GM23338 (cell line): ENCODE measurements around the gene TRAPPC12. TPM values are rescaled to one million over a fixed set of nuclear protein-coding genes. Genes with fewer than 3 reads are reported as not detected.
A peak's percentile ranks its signal among the peaks of the same experiment; 100 is the strongest.

Experiments
- ATAC-seq: fragments of 200-7000 bp; cut with Tn5 transposase; 3 replicates; pipeline ENCODE4 v1.9.1; 2020
- DNase-seq: peaks from one replicate; pipeline ENCODE4 v3.0.0-alpha.2; 2015; ENCODE audit warnings: low spot score
- H2AFZ ChIP-seq: fragments of 200-600 bp; sonication (generic); 2 replicates; pipeline ENCODE4 v1.8.0; 2016; ENCODE audit warnings: antibody characterized with exemption, mild to moderate bottlenecking, moderate library complexity
- H3F3A ChIP-seq: fragments of 200-600 bp; sonication (generic); replicated peaks from 2 replicates; pipeline ENCODE4 v1.8.0; 2017; ENCODE audit warnings: antibody characterized with exemption, mixed run types, low read depth
- H3K27ac ChIP-seq: fragments of 200-600 bp; sonication (generic); 2 replicates; pipeline ENCODE4 v1.6.1; 2016; ENCODE audit warnings: low read depth
- H3K27me3 ChIP-seq: fragments of 200-600 bp; sonication (generic); 2 replicates; pipeline ENCODE4 v1.8.0; 2016; ENCODE audit warnings: mild to moderate bottlenecking, mixed run types, moderate library complexity; ENCODE audit not compliant: insufficient read depth
- H3K36me3 ChIP-seq: fragments of 200-600 bp; sonication (generic); 2 replicates; pipeline ENCODE4 v1.8.0; 2016; ENCODE audit warnings: mild to moderate bottlenecking; ENCODE audit not compliant: insufficient read depth
- H3K4me1 ChIP-seq: fragments of 200-600 bp; sonication (generic); 2 replicates; pipeline ENCODE4 v1.8.0; 2016; ENCODE audit warnings: mild to moderate bottlenecking, moderate library complexity; ENCODE audit not compliant: insufficient read depth
- H3K4me2 ChIP-seq: fragments of 200-600 bp; sonication (generic); 2 replicates; pipeline ENCODE4 v1.7.1; 2017; ENCODE audit warnings: mixed run types
- H3K4me3 ChIP-seq: fragments of 200-600 bp; sonication (generic); 2 replicates; pipeline ENCODE4 v1.6.1; 2016; ENCODE audit warnings: mixed run types
- H3K79me2 ChIP-seq: fragments of 200-600 bp; sonication (generic); replicated peaks from 2 replicates; pipeline ENCODE4 v1.8.0; 2017; ENCODE audit warnings: mild to moderate bottlenecking; ENCODE audit not compliant: insufficient read depth
- H3K9me2 ChIP-seq: fragments of 200-600 bp; sonication (generic); 2 replicates; pipeline ENCODE4 v1.8.0; 2017; ENCODE audit not compliant: insufficient read depth
- H4K20me1 ChIP-seq: fragments of 200-600 bp; sonication (generic); replicated peaks from 2 replicates; pipeline ENCODE4 v1.8.0; 2017; ENCODE audit warnings: mild to moderate bottlenecking; ENCODE audit not compliant: insufficient read depth
- H3K27ac Mint-ChIP-seq: 2 replicates; pipeline ENCODE4 v1.8.0; 2020; ENCODE audit warnings: inconsistent platforms, mild to moderate bottlenecking, moderate library complexity, mixed read lengths
- H3K27me3 Mint-ChIP-seq: 3 replicates; pipeline ENCODE4 v1.8.0; 2022; ENCODE audit warnings: low read depth, mild to moderate bottlenecking, moderate library complexity, mixed read lengths, inconsistent platforms; ENCODE audit not compliant: insufficient read depth, poor library complexity
- H3K36me3 Mint-ChIP-seq: 3 replicates; pipeline ENCODE4 v1.8.0; 2021; ENCODE audit warnings: low read depth, mild to moderate bottlenecking, inconsistent platforms, moderate library complexity, mixed read lengths
- H3K4me1 Mint-ChIP-seq: 3 replicates; pipeline ENCODE4 v1.8.0; 2020; ENCODE audit warnings: mild to moderate bottlenecking, inconsistent platforms, mixed read lengths
- H3K4me3 Mint-ChIP-seq: 3 replicates; pipeline ENCODE4 v1.8.0; 2021; ENCODE audit warnings: moderate library complexity, mild to moderate bottlenecking, inconsistent platforms, mixed read lengths
- H3K9me3 Mint-ChIP-seq: 3 replicates; pipeline ENCODE4 v1.8.0; 2020; ENCODE audit warnings: moderate library complexity, mild to moderate bottlenecking, inconsistent platforms, mixed read lengths
- CREB1 ChIP-seq: fragments of 250-450 bp; sonication (Bioruptor Pico); IDR thresholded peaks from 2 replicates; pipeline ENCODE4 v1.5.0; 2020; ENCODE audit warnings: low read depth, mild to moderate bottlenecking, moderate library complexity
- EZH2 ChIP-seq: fragments of 200-600 bp; sonication (generic); IDR thresholded peaks from one replicate; pipeline ENCODE4 v1.8.0; 2017; ENCODE audit warnings: antibody characterized with exemption, mild to moderate bottlenecking, low read depth; ENCODE audit not compliant: unreplicated experiment
- EZH2phosphoT487 ChIP-seq: fragments of 200-600 bp; sonication (generic); IDR thresholded peaks from one replicate; pipeline ENCODE4 v1.8.1; 2018; ENCODE audit warnings: antibody characterized with exemption; ENCODE audit not compliant: unreplicated experiment
- JUNB ChIP-seq: IDR thresholded peaks from one replicate; pipeline ENCODE4 v1.6.1; 2016; ENCODE audit warnings: antibody characterized with exemption; ENCODE audit not compliant: unreplicated experiment
- NANOG ChIP-seq: IDR thresholded peaks from 2 replicates; pipeline ENCODE4 v1.6.1; 2016; ENCODE audit warnings: antibody characterized with exemption, borderline replicate concordance
- POLR2AphosphoS5 ChIP-seq: IDR thresholded peaks from 2 replicates; pipeline ENCODE4 v1.6.1; 2016; ENCODE audit warnings: antibody characterized with exemption, low read depth
- REST ChIP-seq: IDR thresholded peaks from one replicate; pipeline ENCODE4 v1.6.1; 2018; ENCODE audit warnings: antibody characterized with exemption; ENCODE audit not compliant: unreplicated experiment
- STAT1 ChIP-seq: IDR thresholded peaks from one replicate; pipeline ENCODE4 v1.6.1; 2016; ENCODE audit warnings: antibody characterized with exemption; ENCODE audit not compliant: unreplicated experiment
- ZNF114 ChIP-seq: fragments of 250-450 bp; sonication (Bioruptor Pico); IDR thresholded peaks from 2 replicates; pipeline ENCODE4 v1.5.0; 2020; ENCODE audit warnings: mild to moderate bottlenecking, moderate library complexity
- ZNF331 ChIP-seq: fragments of 250-450 bp; sonication (Bioruptor Pico); IDR thresholded peaks from 2 replicates; pipeline ENCODE4 v1.5.0; 2020; ENCODE audit warnings: low read depth, mild to moderate bottlenecking, moderate library complexity
- ZNF462 ChIP-seq: fragments of 250-450 bp; sonication (Bioruptor Pico); IDR thresholded peaks from 2 replicates; pipeline ENCODE4 v1.5.0; 2020; ENCODE audit warnings: mild to moderate bottlenecking, moderate library complexity
- polyA plus RNA-seq: library from polyadenylated mRNA; unstranded; fragments of >200 nt; fragmentation: Nextera tagmentation; extraction: Ambion mirVana; gene quantifications from 2 replicates; pipeline ENCODE4 v1.2.1, GENCODE V29; 2016
- total RNA-seq: library from RNA; depleted of rRNA; stranded (reverse); fragments of >200 nt; shearing (Covaris generic); gene quantifications from 2 replicates; pipeline ENCODE4 v1.2.3, GENCODE V29; 2014
- TF ChIP-seq, protein P1 (sequence below), 2 experiments: fragments of 200-600 bp in 1 of 2; sonication (generic) in 1 of 2; conservative IDR thresholded peaks; 2 replicates each; pipeline versions ENCODE4 v1.5.1 to v1.6.1; 2016 to 2017; ENCODE audit warnings: antibody characterized with exemption in 2 of 2, low read depth in 2 of 2, mild to moderate bottlenecking in 2 of 2, moderate library complexity in 1 of 2
- TF ChIP-seq, protein P2 (sequence below): IDR thresholded peaks from 2 replicates; pipeline ENCODE4 v1.6.1; 2016; ENCODE audit warnings: antibody characterized with exemption

The TRAPPC12 gene
- total and polyA plus RNA-seq, 2 experiments from 2014 or later: 48.9 to 57.7 TPM

DNA sequence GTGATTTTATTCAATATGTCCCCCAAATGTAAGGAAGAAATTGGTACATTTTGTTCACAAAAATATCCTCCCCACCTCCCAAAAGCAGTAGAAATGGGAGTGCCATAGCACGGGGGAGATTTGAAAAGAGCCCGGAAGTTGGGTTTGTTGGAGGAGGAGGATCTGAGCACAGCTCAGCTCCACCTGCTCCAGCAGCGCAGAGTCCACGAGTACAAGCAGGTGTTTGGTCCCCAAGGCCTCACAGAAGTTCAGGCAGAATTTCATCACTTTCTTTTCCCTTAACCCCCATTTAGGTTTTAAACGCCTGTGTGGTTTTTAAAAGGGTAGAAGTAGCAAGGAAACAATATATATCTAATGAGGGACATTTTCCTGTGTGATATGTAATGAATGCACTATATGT lies 56.0 kb downstream of the TRAPPC12 start:
- H3K36me3 ChIP-seq: no peaks in the 10 kb centered on the region
- no peak overlapping the region for H2AFZ ChIP-seq
- H3K4me1 Mint-ChIP-seq: peaks cover 15% of the 10 kb centered on the region
- H3K27ac ChIP-seq: no peak overlapping the region
- H3K4me1 ChIP-seq: no peaks in the 10 kb centered on the region
- H3K27me3 Mint-ChIP-seq: no peaks in the 10 kb centered on the region
- no peak overlapping the region for H3K27ac Mint-ChIP-seq
- H3F3A ChIP-seq: no peaks in the 10 kb centered on the region
- peaks cover 7% of the 10 kb centered on the region; the same call in 2 of the 3 replicates for H3K36me3 Mint-ChIP-seq
- no peak for TF ChIP-seq ZNF462 (CRISPR knock-in tag)
- TF ChIP-seq NANOG: no peak
- no peak for TF ChIP-seq JUNB
- TF ChIP-seq, protein P1, sequence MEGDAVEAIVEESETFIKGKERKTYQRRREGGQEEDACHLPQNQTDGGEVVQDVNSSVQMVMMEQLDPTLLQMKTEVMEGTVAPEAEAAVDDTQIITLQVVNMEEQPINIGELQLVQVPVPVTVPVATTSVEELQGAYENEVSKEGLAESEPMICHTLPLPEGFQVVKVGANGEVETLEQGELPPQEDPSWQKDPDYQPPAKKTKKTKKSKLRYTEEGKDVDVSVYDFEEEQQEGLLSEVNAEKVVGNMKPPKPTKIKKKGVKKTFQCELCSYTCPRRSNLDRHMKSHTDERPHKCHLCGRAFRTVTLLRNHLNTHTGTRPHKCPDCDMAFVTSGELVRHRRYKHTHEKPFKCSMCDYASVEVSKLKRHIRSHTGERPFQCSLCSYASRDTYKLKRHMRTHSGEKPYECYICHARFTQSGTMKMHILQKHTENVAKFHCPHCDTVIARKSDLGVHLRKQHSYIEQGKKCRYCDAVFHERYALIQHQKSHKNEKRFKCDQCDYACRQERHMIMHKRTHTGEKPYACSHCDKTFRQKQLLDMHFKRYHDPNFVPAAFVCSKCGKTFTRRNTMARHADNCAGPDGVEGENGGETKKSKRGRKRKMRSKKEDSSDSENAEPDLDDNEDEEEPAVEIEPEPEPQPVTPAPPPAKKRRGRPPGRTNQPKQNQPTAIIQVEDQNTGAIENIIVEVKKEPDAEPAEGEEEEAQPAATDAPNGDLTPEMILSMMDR (conservative IDR thresholded peaks at IDR 0.05; ENCODE audit: low read depth in 2 of 2): no peak
- no peak for TF ChIP-seq CREB1 (CRISPR knock-in tag)
- no peak for TF ChIP-seq POLR2AphosphoS5
- TF ChIP-seq EZH2phosphoT487: no peak
- no peak for TF ChIP-seq STAT1
- TF ChIP-seq ZNF114 (CRISPR knock-in tag): no peak
- TF ChIP-seq ZNF331: no peak
- TF ChIP-seq, protein P2, sequence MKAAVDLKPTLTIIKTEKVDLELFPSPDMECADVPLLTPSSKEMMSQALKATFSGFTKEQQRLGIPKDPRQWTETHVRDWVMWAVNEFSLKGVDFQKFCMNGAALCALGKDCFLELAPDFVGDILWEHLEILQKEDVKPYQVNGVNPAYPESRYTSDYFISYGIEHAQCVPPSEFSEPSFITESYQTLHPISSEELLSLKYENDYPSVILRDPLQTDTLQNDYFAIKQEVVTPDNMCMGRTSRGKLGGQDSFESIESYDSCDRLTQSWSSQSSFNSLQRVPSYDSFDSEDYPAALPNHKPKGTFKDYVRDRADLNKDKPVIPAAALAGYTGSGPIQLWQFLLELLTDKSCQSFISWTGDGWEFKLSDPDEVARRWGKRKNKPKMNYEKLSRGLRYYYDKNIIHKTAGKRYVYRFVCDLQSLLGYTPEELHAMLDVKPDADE: no peak
- no peak for TF ChIP-seq REST
- TF ChIP-seq EZH2: no peak
- no peaks in the 10 kb centered on the region for H3K9me3 Mint-ChIP-seq
- H3K4me3 ChIP-seq: no peak overlapping the region
- ATAC-seq (peak; percentile 42; the same call in 2 of the 3 replicates), DNase-seq (no peak)
- no peaks in the 10 kb centered on the region for H3K79me2 ChIP-seq
- no peaks in the 10 kb centered on the region for H3K9me2 ChIP-seq
- H3K4me2 ChIP-seq: no peak overlapping the region
- H4K20me1 ChIP-seq: no peaks in the 10 kb centered on the region; the same call in 1 of the 2 replicates
- H3K4me3 Mint-ChIP-seq: no peak overlapping the region; the same call in 2 of the 3 replicates
- H3K27me3 ChIP-seq: no peaks in the 10 kb centered on the region
